Activated naive CD4-positive, alpha-beta T cell treated with anti-CD3 and anti-CD28 coated beads, Interleukin-2, amount 50 U/mL, for 16 hours (primary cell): Measurements from ENCODE around the gene RGS21.
"Not testable (repeated sequence)": the region's sequence is repeated elsewhere in the genome, so short reads cannot be mapped to it uniquely, and the experiment has no call there.

Source experiments
- DNase-seq: peaks from one replicate; pipeline ENCODE4 v3.0.0-alpha.2; 2020

RGS21 gene

GRCh38 chr1:192316942-192317450 lies at the start of gene RGS21:
Gene RGS21 (plus strand): TSS chr1:192316992. CDS start chr1:192343037, 26,045 bp downstream.
- no peak for DNase-seq

GRCh38 chr1:192268468-192269052 lies 48.2 kb upstream of the RGS21 start:
- DNase-seq = no peak

GRCh38 chr1:192270398-192270797 lies 46.4 kb upstream of the RGS21 start:
- DNase-seq = no peak

- DNase-seq = no peak
These were observed 44.1 kb upstream of the RGS21 start for GRCh38 chr1:192272732-192273131.

- no peak for DNase-seq
These were observed 42.2 kb upstream of the RGS21 start for GRCh38 chr1:192274588-192274987.

- no peak for DNase-seq
These were observed 39.2 kb upstream of the RGS21 start for GRCh38 chr1:192277635-192278034.

- DNase-seq = no peak
These were observed 31.9 kb upstream of the RGS21 start for GRCh38 chr1:192284927-192285326.

- DNase-seq = no peak
These were observed 13.8 kb upstream of the RGS21 start for GRCh38 chr1:192303029-192303428.

- not testable (repeated sequence) for DNase-seq
These were observed 8.5 kb upstream of the RGS21 start for GRCh38 chr1:192308314-192308713.

- no peak for DNase-seq
These were observed 5.5 kb upstream of the RGS21 start for GRCh38 chr1:192311281-192311680.

- no peak for DNase-seq
These were observed 11.2 kb downstream of the RGS21 start for GRCh38 chr1:192327997-192328396.

- DNase-seq = no peak
These were observed 26.1 kb downstream of the RGS21 start for GRCh38 chr1:192342842-192343241.

- DNase-seq = no peak
These were observed 26.6 kb downstream of the RGS21 start for GRCh38 chr1:192343344-192343743.

- no peak for DNase-seq
These were observed 32.5 kb downstream of the RGS21 start for GRCh38 chr1:192349314-192349713.

- DNase-seq = no peak
These were observed 33.6 kb downstream of the RGS21 start for GRCh38 chr1:192350356-192350755.

GRCh38 chr1:192351550-192351949 lies 34.8 kb downstream of the RGS21 start:
- DNase-seq = no peak

- no peak for DNase-seq
These were observed 41.1 kb downstream of the RGS21 start for GRCh38 chr1:192357924-192358323.

GRCh38 chr1:192358402-192358801 lies 41.6 kb downstream of the RGS21 start:
- no peak for DNase-seq

GRCh38 chr1:192358822-192359221 lies 42.0 kb downstream of the RGS21 start:
- DNase-seq = no peak

- no peak for DNase-seq
These were observed 46.4 kb downstream of the RGS21 start for GRCh38 chr1:192363177-192363576.

- DNase-seq = no peak
These were observed 50.6 kb downstream of the RGS21 start for GRCh38 chr1:192367436-192367835.

- DNase-seq = no peak
These were observed 58.5 kb downstream of the RGS21 start for GRCh38 chr1:192375306-192375705.

- no peak for DNase-seq
These were observed 59.6 kb downstream of the RGS21 start for GRCh38 chr1:192376374-192376773.

- DNase-seq = no peak
These were observed 61.5 kb downstream of the RGS21 start for GRCh38 chr1:192378276-192378675.

- DNase-seq = no peak
These were observed 62.1 kb downstream of the RGS21 start for GRCh38 chr1:192378878-192379277.
